Peyer's patch (tissue), 4 donors: ENCODE measurements around the gene HAND1. TPM values are rescaled to one million over a fixed set of nuclear protein-coding genes. Genes with fewer than 3 reads are reported as not detected.

ENCODE experiments used
- DNase-seq, 3 donors: peaks; one replicate each; pipeline ENCODE4 v3.0.0-alpha.2; 2017 to 2019
- H3K27ac ChIP-seq, 4 donors: fragments of 200-600 bp; sonication (generic); one replicate each; pipeline ENCODE4 v1.5.1; 2016 to 2019
- H3K27me3 ChIP-seq, 2 donors: fragments of 200-600 bp; sonication (generic); one replicate each; pipeline ENCODE4 v1.5.1; 2019
- H3K36me3 ChIP-seq, 3 donors: fragments of 200-600 bp; sonication (generic); one replicate each; pipeline ENCODE4 v1.5.1; 2016 to 2019
- H3K4me1 ChIP-seq, 4 donors: fragments of 200-600 bp; sonication (generic); one replicate each; pipeline ENCODE4 v1.5.1; 2016 to 2019
- H3K4me3 ChIP-seq, 4 donors: fragments of 200-600 bp; sonication (generic); 1 replicate in 3 of 4; 2 replicates in 1 of 4; pipeline ENCODE4 v1.5.1; 2016 to 2019; ENCODE audit warnings: mild to moderate bottlenecking in 1 of 4
- H3K9me3 ChIP-seq, 4 donors: fragments of 200-600 bp; sonication (generic); one replicate each; pipeline ENCODE4 v1.5.1; 2016 to 2019; ENCODE audit warnings: mild to moderate bottlenecking in 1 of 4
- POLR2A ChIP-seq, 2 donors: fragments of 450-650 bp; IDR thresholded peaks; one replicate each; pipeline ENCODE4 v1.5.1; 2017; ENCODE audit warnings: antibody characterized with exemption in 2 of 2, mild to moderate bottlenecking in 2 of 2, moderate library complexity in 2 of 2
- total RNA-seq, 4 donors: library from RNA; depleted of rRNA; stranded (reverse); fragments of >200 nt; gene quantifications; one replicate each; pipeline ENCODE4 v1.1.0, GENCODE V29; 2016
- TF ChIP-seq, protein P1 (sequence below), 6 experiments: fragments of 450-650 bp in 4 of 6; fragments of 200-600 bp in 2 of 6; sonication (generic) in 1 of 6; IDR thresholded peaks; one replicate each; pipeline ENCODE4 v1.5.1; 2017 to 2019; ENCODE audit warnings: antibody characterized with exemption in 6 of 6, mild to moderate bottlenecking in 3 of 6, moderate library complexity in 1 of 6

The HAND1 gene
- total RNA-seq, 4 donors from 2014 or later = 0.54 to 1.8 TPM; not detected in 2

DNA sequence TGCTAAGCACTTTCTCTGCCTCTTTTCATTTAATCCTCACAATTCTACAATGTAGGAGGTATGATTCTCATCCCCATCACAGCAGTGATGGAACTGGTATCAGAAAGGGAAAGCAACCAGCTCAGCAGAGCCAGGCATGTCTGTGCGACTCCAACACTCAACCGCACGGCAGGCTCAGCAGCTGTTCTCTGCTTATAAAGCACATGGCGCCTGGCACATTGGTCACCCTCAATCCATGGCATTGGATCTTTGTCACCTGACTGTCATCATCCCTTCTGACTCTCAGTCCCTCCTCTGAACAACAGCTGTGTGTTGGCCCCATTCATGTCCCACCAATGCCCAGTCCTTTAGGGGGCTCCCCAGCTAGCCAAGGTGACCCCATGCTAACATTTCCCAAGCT lies 45.1 kb upstream of the HAND1 start:
- peak overlapping the region in 1 of 4 donors; percentile 13 for H3K27ac ChIP-seq
- no peaks in the 10 kb centered on the region for H3K36me3 ChIP-seq
- no peak for TF ChIP-seq POLR2A (IDR thresholded peaks at IDR 0.05)
- TF ChIP-seq, protein P1, sequence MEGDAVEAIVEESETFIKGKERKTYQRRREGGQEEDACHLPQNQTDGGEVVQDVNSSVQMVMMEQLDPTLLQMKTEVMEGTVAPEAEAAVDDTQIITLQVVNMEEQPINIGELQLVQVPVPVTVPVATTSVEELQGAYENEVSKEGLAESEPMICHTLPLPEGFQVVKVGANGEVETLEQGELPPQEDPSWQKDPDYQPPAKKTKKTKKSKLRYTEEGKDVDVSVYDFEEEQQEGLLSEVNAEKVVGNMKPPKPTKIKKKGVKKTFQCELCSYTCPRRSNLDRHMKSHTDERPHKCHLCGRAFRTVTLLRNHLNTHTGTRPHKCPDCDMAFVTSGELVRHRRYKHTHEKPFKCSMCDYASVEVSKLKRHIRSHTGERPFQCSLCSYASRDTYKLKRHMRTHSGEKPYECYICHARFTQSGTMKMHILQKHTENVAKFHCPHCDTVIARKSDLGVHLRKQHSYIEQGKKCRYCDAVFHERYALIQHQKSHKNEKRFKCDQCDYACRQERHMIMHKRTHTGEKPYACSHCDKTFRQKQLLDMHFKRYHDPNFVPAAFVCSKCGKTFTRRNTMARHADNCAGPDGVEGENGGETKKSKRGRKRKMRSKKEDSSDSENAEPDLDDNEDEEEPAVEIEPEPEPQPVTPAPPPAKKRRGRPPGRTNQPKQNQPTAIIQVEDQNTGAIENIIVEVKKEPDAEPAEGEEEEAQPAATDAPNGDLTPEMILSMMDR (IDR thresholded peaks at IDR 0.05) = no peak
- H3K9me3 ChIP-seq = no peaks in the 10 kb centered on the region
- H3K4me3 ChIP-seq = no peak overlapping the region
- H3K4me1 ChIP-seq = no peaks in the 10 kb centered on the region
- no peak for DNase-seq
- peaks cover 0 to 5% of the 10 kb centered on the region in 2 donors for H3K27me3 ChIP-seq

DNA sequence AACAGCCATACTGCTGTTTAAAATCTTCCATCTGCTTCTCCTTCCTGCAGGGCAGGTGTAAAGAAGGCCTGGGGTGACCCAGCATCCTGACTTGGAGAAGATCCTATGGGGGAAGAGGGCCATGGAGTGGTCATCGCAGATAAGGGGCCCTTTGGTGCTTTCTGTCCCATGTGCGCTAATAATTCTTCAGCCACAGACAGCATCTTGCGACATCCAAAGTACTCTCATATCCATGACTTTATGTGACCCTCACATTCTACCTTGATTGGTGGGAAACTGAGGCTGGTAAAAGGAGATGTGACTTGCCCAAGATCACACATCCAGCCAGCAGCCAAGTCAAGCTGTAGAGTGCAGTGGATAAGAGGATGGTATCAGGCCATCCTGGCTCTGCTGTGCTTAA lies 44.3 kb upstream of the HAND1 start:
- no peaks in the 10 kb centered on the region for H3K36me3 ChIP-seq
- no peak for DNase-seq
- H3K4me1 ChIP-seq = no peaks in the 10 kb centered on the region
- peaks cover 0 to 5% of the 10 kb centered on the region in 2 donors for H3K27me3 ChIP-seq
- TF ChIP-seq, protein P1 (IDR thresholded peaks at IDR 0.05) = no peak
- no peak for TF ChIP-seq POLR2A (IDR thresholded peaks at IDR 0.05)
- H3K4me3 ChIP-seq = no peak overlapping the region
- no peaks in the 10 kb centered on the region for H3K9me3 ChIP-seq
- H3K27ac ChIP-seq = no peak overlapping the region

DNA sequence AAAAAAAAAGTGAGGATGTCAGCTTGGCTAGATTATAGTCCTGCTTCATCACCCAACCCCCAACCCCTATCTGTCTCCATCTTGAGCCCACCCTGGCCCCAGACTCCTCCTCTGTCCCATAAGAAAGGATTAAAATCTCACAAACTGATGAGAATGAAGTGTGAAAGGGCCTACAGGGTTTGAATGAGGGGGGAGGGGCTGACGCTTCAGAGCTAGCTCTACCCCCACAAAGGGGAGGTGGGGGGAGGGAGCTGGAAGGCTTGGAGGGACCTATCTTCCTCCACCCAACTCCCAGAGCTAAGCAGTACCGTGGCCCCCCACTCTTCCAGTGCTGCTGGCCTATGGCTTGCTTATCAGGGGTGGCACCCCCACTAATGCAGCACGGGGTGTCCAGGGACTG lies 43.7 kb upstream of the HAND1 start:
- Histone ChIP-seq H3K27ac (no peak overlapping the region), H3K36me3 (no peaks in the 10 kb centered on the region), H3K9me3 (no peaks in the 10 kb centered on the region), H3K27me3 (peaks cover 0 to 5% of the 10 kb centered on the region in 2 donors), H3K4me1 (no peaks in the 10 kb centered on the region), H3K4me3 (no peak overlapping the region)
- TF ChIP-seq POLR2A (IDR thresholded peaks at IDR 0.05) = no peak
- no peak for DNase-seq

- DNase-seq = peak in 1 of 3 donors; percentile 62
- H3K27ac ChIP-seq = no peak overlapping the region
- TF ChIP-seq POLR2A (IDR thresholded peaks at IDR 0.05) = no peak
- TF ChIP-seq, protein P1 (IDR thresholded peaks at IDR 0.05) = peak in 5 of 6 experiments; percentile 29 to 54 (median 44)
- H3K27me3 ChIP-seq = peaks cover 0 to 5% of the 10 kb centered on the region in 2 donors
- H3K4me3 ChIP-seq = no peak overlapping the region
- no peaks in the 10 kb centered on the region for H3K9me3 ChIP-seq
- H3K4me1 ChIP-seq = no peaks in the 10 kb centered on the region
- H3K36me3 ChIP-seq = no peaks in the 10 kb centered on the region
Measured at GRCh38 chr5:154520861-154521453, 42.9 kb upstream of the HAND1 start.

- Histone ChIP-seq H3K27me3 (peaks cover 0 to 5% of the 10 kb centered on the region in 2 donors), H3K27ac (no peak overlapping the region), H3K9me3 (no peaks in the 10 kb centered on the region), H3K4me1 (no peaks in the 10 kb centered on the region), H3K4me3 (no peak overlapping the region), H3K36me3 (no peaks in the 10 kb centered on the region)
- TF ChIP-seq POLR2A (IDR thresholded peaks at IDR 0.05) = no peak
- TF ChIP-seq, protein P1 (IDR thresholded peaks at IDR 0.05) = no peak
- no peak for DNase-seq
Measured at GRCh38 chr5:154519359-154519758, 41.3 kb upstream of the HAND1 start.

DNA sequence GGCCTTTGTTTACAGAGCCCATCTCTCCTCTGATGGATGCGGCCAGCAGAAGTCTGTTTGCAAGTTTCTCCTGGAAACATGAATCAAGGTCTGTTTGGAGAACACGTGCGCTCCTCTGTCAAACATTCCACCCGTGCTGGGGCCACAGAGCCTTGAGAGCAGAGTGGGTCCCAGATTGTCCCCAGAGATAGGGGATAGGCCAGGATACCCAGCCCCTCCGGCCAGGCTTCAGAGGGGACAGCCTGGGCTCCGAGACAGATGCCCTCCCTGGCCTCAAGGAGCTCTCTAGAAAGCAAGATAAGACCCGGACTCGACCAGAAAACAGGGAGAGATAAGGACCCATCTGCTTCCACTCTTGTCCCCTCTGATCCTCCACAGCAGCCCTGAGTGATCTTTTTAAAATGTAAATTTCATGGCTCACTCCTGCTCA lies 40.4 kb upstream of the HAND1 start:
- TF ChIP-seq, protein P1 (IDR thresholded peaks at IDR 0.05) = no peak
- no peak for TF ChIP-seq POLR2A (IDR thresholded peaks at IDR 0.05)
- no peaks in the 10 kb centered on the region for H3K9me3 ChIP-seq
- H3K36me3 ChIP-seq = no peaks in the 10 kb centered on the region
- H3K27ac ChIP-seq = no peak overlapping the region
- DNase-seq = no peak
- peaks cover 0 to 5% of the 10 kb centered on the region in 2 donors for H3K27me3 ChIP-seq
- no peaks in the 10 kb centered on the region for H3K4me1 ChIP-seq
- H3K4me3 ChIP-seq = no peak overlapping the region
